ENCODE data around the gene MLLT6.

The MLLT6 gene

GRCh38 chr17:38693700-38694329 lies 11.3 kb upstream of the MLLT6 start:
- ChIA-PET POLR2A (interaction anchor here (0.6 kb wide), 1 partner anchor 47 kb away, joined by 3 read pairs; no protein-coding TSS in a partner anchor), CTCF (interaction anchor here (1.5 to 1.9 kb wide), 2 partner anchors 14 to 35 kb away, joined by 3 to 8 read pairs; no protein-coding TSS in a partner anchor)
- Histone ChIP-seq H3K27ac (ENCODE audit: insufficient read depth in 1 of 2, low read depth in 1 of 2, low read length in 2 of 2, poor library complexity in 1 of 2, severe bottlenecking in 2 of 2) (no peak overlapping the region), H3K4me1 (ENCODE audit: control extremely low read depth in 1 of 4, control insufficient read depth in 4 of 4, insufficient read depth in 4 of 4, low read length in 3 of 4) (peaks cover 0 to 19% (median 12%) of the 10 kb centered on the region in 4 experiments), H3K4me3 (ENCODE audit: control insufficient read depth in 1 of 7, extremely low read depth in 1 of 7, insufficient read depth in 4 of 7, low read depth in 2 of 7, low read length in 6 of 7) (no peak overlapping the region), H3K36me3 (ENCODE audit: control insufficient read depth in 4 of 4, insufficient read depth in 4 of 4, low read length in 3 of 4) (no peaks in the 10 kb centered on the region), H3K27me3 (replicated peaks in 2 of 5; ENCODE audit: control insufficient read depth in 4 of 5, insufficient read depth in 5 of 5, low read length in 4 of 5) (no peaks in the 10 kb centered on the region), H3K9me3 (ENCODE audit: control extremely low read depth in 1 of 5, control insufficient read depth in 4 of 5, insufficient read depth in 2 of 5, low read depth in 1 of 5, low read length in 4 of 5) (no peaks in the 10 kb centered on the region)
- no peak for DNase-seq
- 94% methylated on average over 10 of the region's 12 CpGs for WGBS (ENCODE audit: insufficient coverage)

- DNase-seq: no peak
- Histone ChIP-seq H3K9me3 (ENCODE audit: control extremely low read depth in 1 of 5, control insufficient read depth in 4 of 5, insufficient read depth in 2 of 5, low read depth in 1 of 5, low read length in 4 of 5) (no peaks in the 10 kb centered on the region), H3K36me3 (ENCODE audit: control insufficient read depth in 4 of 4, insufficient read depth in 4 of 4, low read length in 3 of 4) (no peaks in the 10 kb centered on the region), H3K27ac (ENCODE audit: insufficient read depth in 1 of 2, low read depth in 1 of 2, low read length in 2 of 2, poor library complexity in 1 of 2, severe bottlenecking in 2 of 2) (no peak overlapping the region), H3K4me3 (ENCODE audit: control insufficient read depth in 1 of 7, extremely low read depth in 1 of 7, insufficient read depth in 4 of 7, low read depth in 2 of 7, low read length in 6 of 7) (no peak overlapping the region), H3K27me3 (replicated peaks in 2 of 5; ENCODE audit: control insufficient read depth in 4 of 5, insufficient read depth in 5 of 5, low read length in 4 of 5) (no peaks in the 10 kb centered on the region), H3K4me1 (ENCODE audit: control extremely low read depth in 1 of 4, control insufficient read depth in 4 of 4, insufficient read depth in 4 of 4, low read length in 3 of 4) (peaks cover 4 to 40% (median 24%) of the 10 kb centered on the region in 4 experiments)
- CTCF ChIA-PET: interaction anchor here (1.2 to 2.1 kb wide), 4 partner anchors 13 to 33 kb away, joined by 3 to 5 read pairs (median 3); partner anchors contain the start of gene CISD3
- POLR2A ChIA-PET: no interaction called here
- WGBS (ENCODE audit: insufficient coverage): 100% methylated on average over 3 of the region's 4 CpGs
These were observed 7.8 kb upstream of the MLLT6 start for GRCh38 chr17:38697061-38697820.

- no peaks in the 10 kb centered on the region for H3K36me3 ChIP-seq (ENCODE audit: control insufficient read depth in 4 of 4, insufficient read depth in 4 of 4, low read length in 3 of 4)
- peaks cover 4 to 54% (median 38%) of the 10 kb centered on the region in 4 experiments for H3K4me1 ChIP-seq (ENCODE audit: control extremely low read depth in 1 of 4, control insufficient read depth in 4 of 4, insufficient read depth in 4 of 4, low read length in 3 of 4)
- no peaks in the 10 kb centered on the region for H3K27me3 ChIP-seq (replicated peaks in 2 of 5; ENCODE audit: control insufficient read depth in 4 of 5, insufficient read depth in 5 of 5, low read length in 4 of 5)
- H3K27ac ChIP-seq (ENCODE audit: insufficient read depth in 1 of 2, low read depth in 1 of 2, low read length in 2 of 2, poor library complexity in 1 of 2, severe bottlenecking in 2 of 2): no peak overlapping the region
- H3K4me3 ChIP-seq (ENCODE audit: control insufficient read depth in 1 of 7, extremely low read depth in 1 of 7, insufficient read depth in 4 of 7, low read depth in 2 of 7, low read length in 6 of 7): no peak overlapping the region
- DNase-seq: no peak
- 100% methylated on average over 4 of the region's 5 CpGs for WGBS (ENCODE audit: insufficient coverage)
- CTCF ChIA-PET: interaction anchor here (1.0 to 1.2 kb wide), 2 partner anchors 12 to 32 kb away, joined by 3 to 4 read pairs; no protein-coding TSS in a partner anchor
- POLR2A ChIA-PET: no interaction called here
- no peaks in the 10 kb centered on the region for H3K9me3 ChIP-seq (ENCODE audit: control extremely low read depth in 1 of 5, control insufficient read depth in 4 of 5, insufficient read depth in 2 of 5, low read depth in 1 of 5, low read length in 4 of 5)
These were observed 6.3 kb upstream of the MLLT6 start for GRCh38 chr17:38698760-38699159.

GRCh38 chr17:38701504-38702165 lies 3.4 kb upstream of the MLLT6 start:
- Histone ChIP-seq H3K4me1 (ENCODE audit: control extremely low read depth in 1 of 4, control insufficient read depth in 4 of 4, insufficient read depth in 4 of 4, low read length in 3 of 4) (peaks cover 4 to 58% (median 42%) of the 10 kb centered on the region in 4 experiments), H3K36me3 (ENCODE audit: control insufficient read depth in 4 of 4, insufficient read depth in 4 of 4, low read length in 3 of 4) (no peaks in the 10 kb centered on the region), H3K9me3 (ENCODE audit: control extremely low read depth in 1 of 5, control insufficient read depth in 4 of 5, insufficient read depth in 2 of 5, low read depth in 1 of 5, low read length in 4 of 5) (no peaks in the 10 kb centered on the region), H3K27ac (ENCODE audit: insufficient read depth in 1 of 2, low read depth in 1 of 2, low read length in 2 of 2, poor library complexity in 1 of 2, severe bottlenecking in 2 of 2) (peak overlapping the region; percentile 84 to 85), H3K27me3 (replicated peaks in 2 of 5; ENCODE audit: control insufficient read depth in 4 of 5, insufficient read depth in 5 of 5, low read length in 4 of 5) (no peaks in the 10 kb centered on the region), H3K4me3 (ENCODE audit: control insufficient read depth in 1 of 7, extremely low read depth in 1 of 7, insufficient read depth in 4 of 7, low read depth in 2 of 7, low read length in 6 of 7) (peak overlapping the region; percentile 73 to 96 (median 86))
- CTCF ChIA-PET: interaction anchor here (1.5 to 1.7 kb wide), 2 partner anchors 21 to 24 kb away, joined by 4 to 6 read pairs; no protein-coding TSS in a partner anchor
- WGBS (ENCODE audit: insufficient coverage): under 1% methylated on average over 18 of the region's 25 CpGs
- DNase-seq: peak; percentile 81 to 95 (median 94)
- POLR2A ChIA-PET: interaction anchor here (1.2 to 1.5 kb wide), 3 partner anchors 23 to 50 kb away, joined by 3 to 4 read pairs (median 4); partner anchors contain the start of gene PSMB3

- Histone ChIP-seq H3K36me3 (ENCODE audit: control insufficient read depth in 4 of 4, insufficient read depth in 4 of 4, low read length in 3 of 4) (peaks cover 0 to 2% (median 0%) of the 10 kb centered on the region in 4 experiments), H3K9me3 (ENCODE audit: control extremely low read depth in 1 of 5, control insufficient read depth in 4 of 5, insufficient read depth in 2 of 5, low read depth in 1 of 5, low read length in 4 of 5) (no peaks in the 10 kb centered on the region), H3K27ac (ENCODE audit: insufficient read depth in 1 of 2, low read depth in 1 of 2, low read length in 2 of 2, poor library complexity in 1 of 2, severe bottlenecking in 2 of 2) (peak overlapping the region; percentile 84 to 86), H3K4me1 (ENCODE audit: control extremely low read depth in 1 of 4, control insufficient read depth in 4 of 4, insufficient read depth in 4 of 4, low read length in 3 of 4) (peaks cover 4 to 61% (median 46%) of the 10 kb centered on the region in 4 experiments), H3K27me3 (replicated peaks in 2 of 5; ENCODE audit: control insufficient read depth in 4 of 5, insufficient read depth in 5 of 5, low read length in 4 of 5) (no peaks in the 10 kb centered on the region), H3K4me3 (ENCODE audit: control insufficient read depth in 1 of 7, extremely low read depth in 1 of 7, insufficient read depth in 4 of 7, low read depth in 2 of 7, low read length in 6 of 7) (peak overlapping the region; percentile 73 to 96 (median 86))
- DNase-seq: peak; percentile 86 to 90 (median 87)
- ChIA-PET CTCF (interaction anchor here (1.7 kb wide), 1 partner anchor 25 kb away, joined by 6 read pairs; no protein-coding TSS in a partner anchor), POLR2A (interaction anchor here (1.2 to 1.5 kb wide), 2 partner anchors 22 to 50 kb away, joined by 3 to 4 read pairs; partner anchors contain the start of gene PSMB3)
- 0% methylated on average over 68 of the region's 81 CpGs for WGBS (ENCODE audit: insufficient coverage)
These were observed 2.7 kb upstream of the MLLT6 start for GRCh38 chr17:38702166-38702915.

GRCh38 chr17:38702916-38703741 lies 1.9 kb upstream of the MLLT6 start:
- peak overlapping the region; percentile 73 to 96 (median 86) for H3K4me3 ChIP-seq (ENCODE audit: control insufficient read depth in 1 of 7, extremely low read depth in 1 of 7, insufficient read depth in 4 of 7, low read depth in 2 of 7, low read length in 6 of 7)
- no peaks in the 10 kb centered on the region for H3K9me3 ChIP-seq (ENCODE audit: control extremely low read depth in 1 of 5, control insufficient read depth in 4 of 5, insufficient read depth in 2 of 5, low read depth in 1 of 5, low read length in 4 of 5)
- ChIA-PET POLR2A (interaction anchor here (1.2 to 1.5 kb wide), 2 partner anchors 21 to 49 kb away, joined by 3 to 4 read pairs; partner anchors contain the start of gene PSMB3), CTCF (no interaction called here)
- peak overlapping the region; percentile 33 to 86 for H3K27ac ChIP-seq (ENCODE audit: insufficient read depth in 1 of 2, low read depth in 1 of 2, low read length in 2 of 2, poor library complexity in 1 of 2, severe bottlenecking in 2 of 2)
- H3K4me1 ChIP-seq (ENCODE audit: control extremely low read depth in 1 of 4, control insufficient read depth in 4 of 4, insufficient read depth in 4 of 4, low read length in 3 of 4): peaks cover 4 to 62% (median 48%) of the 10 kb centered on the region in 4 experiments
- no peaks in the 10 kb centered on the region for H3K27me3 ChIP-seq (replicated peaks in 2 of 5; ENCODE audit: control insufficient read depth in 4 of 5, insufficient read depth in 5 of 5, low read length in 4 of 5)
- DNase-seq: no peak
- peaks cover 0 to 8% (median 4%) of the 10 kb centered on the region in 4 experiments for H3K36me3 ChIP-seq (ENCODE audit: control insufficient read depth in 4 of 4, insufficient read depth in 4 of 4, low read length in 3 of 4)
- WGBS (ENCODE audit: insufficient coverage): under 1% methylated on average over 48 of the region's 55 CpGs
